ENCODE results near the gene CENPV. TPM values are rescaled to one million over a fixed set of nuclear protein-coding genes. Genes with fewer than 3 reads are reported as not detected.
A peak's percentile ranks its signal among the peaks of the same experiment; 100 is the strongest.

Gene CENPV
- total RNA-seq, 1 experiment from 2014 or later: 7.2 TPM

GRCh38 chr17:16371742-16372141 lies 18.5 kb upstream of the CENPV start:
- DNase-seq (ENCODE audit: low read depth, low spot score): peak; percentile 41
- in situ Hi-C loops (cut with HindIII; ENCODE audit: low pct_unique_long_range_greater_than_20kb, low sequenced_read_pairs): no loop called here

- in situ Hi-C loops (cut with HindIII; ENCODE audit: low pct_unique_long_range_greater_than_20kb, low sequenced_read_pairs): no loop called here
- no peak for DNase-seq (ENCODE audit: low read depth, low spot score)
These were observed 11.4 kb upstream of the CENPV start for GRCh38 chr17:16364625-16365024.

GRCh38 chr17:16363749-16364536 lies 10.7 kb upstream of the CENPV start:
- DNase-seq (ENCODE audit: low read depth, low spot score): peak; percentile 82
- in situ Hi-C loops (cut with HindIII; ENCODE audit: low pct_unique_long_range_greater_than_20kb, low sequenced_read_pairs): no loop called here

GRCh38 chr17:16361874-16362273 lies 8.6 kb upstream of the CENPV start:
- in situ Hi-C loops (cut with HindIII; ENCODE audit: low pct_unique_long_range_greater_than_20kb, low sequenced_read_pairs): no loop called here
- DNase-seq (ENCODE audit: low read depth, low spot score): no peak

- in situ Hi-C loops (cut with HindIII; ENCODE audit: low pct_unique_long_range_greater_than_20kb, low sequenced_read_pairs): no loop called here
- DNase-seq (ENCODE audit: low read depth, low spot score): no peak
These were observed 5.1 kb upstream of the CENPV start for GRCh38 chr17:16358394-16358793.

- in situ Hi-C loops (cut with HindIII; ENCODE audit: low pct_unique_long_range_greater_than_20kb, low sequenced_read_pairs): no loop called here
- no peak for DNase-seq (ENCODE audit: low read depth, low spot score)
These were observed 1.3 kb upstream of the CENPV start for GRCh38 chr17:16354585-16354984.

- in situ Hi-C loops (cut with HindIII; ENCODE audit: low pct_unique_long_range_greater_than_20kb, low sequenced_read_pairs): no loop called here
- DNase-seq (ENCODE audit: low read depth, low spot score): no peak
These were observed 477 bp downstream of the CENPV start for GRCh38 chr17:16352667-16353316.

- DNase-seq (ENCODE audit: low read depth, low spot score): no peak
- in situ Hi-C loops (cut with HindIII; ENCODE audit: low pct_unique_long_range_greater_than_20kb, low sequenced_read_pairs): no loop called here
These were observed 984 bp downstream of the CENPV start for GRCh38 chr17:16352303-16352666.

- no peak for DNase-seq (ENCODE audit: low read depth, low spot score)
- in situ Hi-C loops (cut with HindIII; ENCODE audit: low pct_unique_long_range_greater_than_20kb, low sequenced_read_pairs): no loop called here
These were observed 1.4 kb downstream of the CENPV start for GRCh38 chr17:16351831-16352230.

GRCh38 chr17:16349431-16349830 lies 3.8 kb downstream of the CENPV start:
- DNase-seq (ENCODE audit: low read depth, low spot score): no peak
- in situ Hi-C loops (cut with HindIII; ENCODE audit: low pct_unique_long_range_greater_than_20kb, low sequenced_read_pairs): no loop called here

GRCh38 chr17:16348586-16348985 lies 4.7 kb downstream of the CENPV start:
- DNase-seq (ENCODE audit: low read depth, low spot score): no peak
- in situ Hi-C loops (cut with HindIII; ENCODE audit: low pct_unique_long_range_greater_than_20kb, low sequenced_read_pairs): no loop called here

- in situ Hi-C loops (cut with HindIII; ENCODE audit: low pct_unique_long_range_greater_than_20kb, low sequenced_read_pairs): no loop called here
These were observed 6.5 kb downstream of the CENPV start for GRCh38 chr17:16346721-16347271.

GRCh38 chr17:16345565-16345964 lies 7.7 kb downstream of the CENPV start:
- no peak for DNase-seq (ENCODE audit: low read depth, low spot score)
- in situ Hi-C loops (cut with HindIII; ENCODE audit: low pct_unique_long_range_greater_than_20kb, low sequenced_read_pairs): no loop called here

More at GRCh38 chr17:16346721-16347271, 6.5 kb downstream of the CENPV start:
- no peak for DNase-seq (ENCODE audit: low read depth, low spot score)

- in situ Hi-C loops (cut with HindIII; ENCODE audit: low pct_unique_long_range_greater_than_20kb, low sequenced_read_pairs): no loop called here
- DNase-seq (ENCODE audit: low read depth, low spot score): no peak
These were observed 9.7 kb downstream of the CENPV start for GRCh38 chr17:16343569-16343968.

- no peak for DNase-seq (ENCODE audit: low read depth, low spot score)
- in situ Hi-C loops (cut with HindIII; ENCODE audit: low pct_unique_long_range_greater_than_20kb, low sequenced_read_pairs): no loop called here
These were observed 10.3 kb downstream of the CENPV start for GRCh38 chr17:16342979-16343378.

- no peak for DNase-seq (ENCODE audit: low read depth, low spot score)
- in situ Hi-C loops (cut with HindIII; ENCODE audit: low pct_unique_long_range_greater_than_20kb, low sequenced_read_pairs): no loop called here
These were observed 13.3 kb downstream of the CENPV start for GRCh38 chr17:16339959-16340358.

- in situ Hi-C loops (cut with HindIII; ENCODE audit: low pct_unique_long_range_greater_than_20kb, low sequenced_read_pairs): no loop called here
These were observed 13.9 kb downstream of the CENPV start for GRCh38 chr17:16339402-16339801.

GRCh38 chr17:16338391-16338790 lies 14.9 kb downstream of the CENPV start:
- in situ Hi-C loops (cut with HindIII; ENCODE audit: low pct_unique_long_range_greater_than_20kb, low sequenced_read_pairs): no loop called here
- DNase-seq (ENCODE audit: low read depth, low spot score): no peak

More at GRCh38 chr17:16339402-16339801, 13.9 kb downstream of the CENPV start:
- no peak for DNase-seq (ENCODE audit: low read depth, low spot score)

Measured in SK-MEL-5 (cell line).